Raji (cell line): ENCODE measurements around the gene TMEM176A.

Experiments used
- POLR2A ChIP-seq: IDR thresholded peaks from 2 replicates; pipeline ENCODE4 v1.6.1; 2011; ENCODE audit warnings: low read depth, low read length, control low read depth; ENCODE audit not compliant: insufficient read depth

Gene TMEM176A

DNA sequence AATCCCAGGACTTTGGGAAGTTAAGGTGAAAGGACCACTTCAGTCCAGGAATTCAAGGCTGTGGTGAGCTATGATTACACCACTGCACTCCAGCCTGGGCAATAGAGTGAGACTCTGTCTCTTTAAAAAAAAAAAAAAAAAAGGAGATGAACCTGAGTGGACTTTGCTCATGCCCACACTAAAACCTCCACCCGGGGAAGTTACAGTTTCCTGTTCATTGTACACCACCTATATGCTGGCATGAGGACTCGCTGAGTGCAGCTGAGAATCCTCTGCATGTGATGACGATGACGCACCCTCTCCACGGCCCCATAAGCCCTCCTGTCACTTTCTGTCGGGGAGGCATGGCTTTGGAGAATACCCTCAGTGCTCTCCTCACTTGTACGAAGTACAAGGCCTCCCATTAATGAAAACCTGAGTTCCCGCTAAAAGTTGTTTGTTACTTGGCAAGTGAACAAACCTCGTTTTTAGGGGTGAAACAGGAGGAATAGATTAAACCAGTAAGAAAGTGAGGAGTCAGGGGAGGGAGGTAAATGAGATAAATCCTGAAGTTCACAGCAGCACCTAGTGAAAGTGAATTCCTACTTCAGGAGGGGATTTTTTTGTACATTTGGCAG lies 16.3 kb upstream of the TMEM176A start:
- no peak for TF ChIP-seq POLR2A

DNA sequence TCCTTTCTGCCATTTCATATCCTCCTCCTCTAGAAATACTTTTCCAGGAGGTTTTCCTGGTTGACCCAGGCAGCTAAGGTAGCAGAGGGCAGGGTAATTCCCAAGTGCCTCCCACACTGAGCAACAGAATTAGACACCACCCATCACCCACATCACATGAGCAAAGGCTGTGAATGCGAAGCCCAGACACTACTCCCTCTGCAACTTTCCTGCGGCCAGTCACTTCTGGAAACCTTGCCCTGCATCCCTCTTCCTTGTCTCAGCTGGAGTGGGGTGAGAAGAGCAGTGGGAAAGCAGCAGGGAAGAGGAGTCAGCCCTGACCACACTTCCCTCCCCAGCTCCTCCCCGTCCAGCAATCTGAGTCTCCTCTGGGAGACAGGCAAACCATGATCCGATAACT lies 15.6 kb upstream of the TMEM176A start:
- TF ChIP-seq POLR2A: no peak

DNA sequence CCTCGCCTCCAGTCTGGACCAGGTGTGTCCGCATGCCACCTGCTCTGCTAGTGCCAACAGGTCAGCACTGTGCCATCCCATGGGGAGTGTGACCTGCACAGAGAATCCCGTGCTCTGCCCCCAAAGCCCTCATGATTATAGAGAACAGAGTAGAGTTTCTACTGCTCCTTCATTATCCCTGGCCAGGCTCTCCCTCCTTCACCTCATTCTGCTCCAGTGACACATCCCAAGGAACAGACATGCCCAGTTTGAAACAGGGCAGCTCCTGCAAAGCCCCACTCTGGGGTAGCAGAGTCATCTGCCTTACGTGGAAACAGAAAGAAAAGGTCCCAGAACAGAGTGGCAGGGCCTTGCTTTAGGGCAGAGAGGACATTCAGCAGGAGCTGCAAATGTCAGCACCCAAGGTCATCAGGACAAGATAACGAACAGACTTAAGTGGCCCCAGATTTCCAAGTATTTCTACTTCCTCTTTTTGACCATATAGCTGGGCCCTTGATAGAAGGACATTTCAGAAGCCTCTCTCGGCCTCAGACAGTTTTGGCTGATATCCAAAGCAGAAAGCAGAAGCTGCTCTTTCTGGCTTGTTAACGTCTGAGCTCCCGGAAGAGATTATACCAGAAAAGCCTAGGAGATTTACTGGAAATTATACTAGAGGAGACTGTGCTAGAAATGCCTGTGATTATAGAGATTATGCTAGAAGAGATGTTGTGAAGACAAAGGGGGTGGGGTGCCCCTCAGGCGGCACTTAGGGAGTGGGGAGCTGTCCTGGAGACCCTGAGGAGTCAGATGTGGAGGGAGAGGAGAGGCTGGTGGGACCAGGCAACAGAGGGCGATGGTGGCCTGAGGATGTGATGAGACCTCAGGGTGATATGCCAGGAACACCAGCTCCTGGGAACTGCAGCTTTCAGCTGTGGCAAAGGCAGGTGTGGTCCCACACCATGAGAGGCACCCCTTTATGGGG lies 13.0 kb upstream of the TMEM176A start:
- TF ChIP-seq POLR2A: no peak

DNA sequence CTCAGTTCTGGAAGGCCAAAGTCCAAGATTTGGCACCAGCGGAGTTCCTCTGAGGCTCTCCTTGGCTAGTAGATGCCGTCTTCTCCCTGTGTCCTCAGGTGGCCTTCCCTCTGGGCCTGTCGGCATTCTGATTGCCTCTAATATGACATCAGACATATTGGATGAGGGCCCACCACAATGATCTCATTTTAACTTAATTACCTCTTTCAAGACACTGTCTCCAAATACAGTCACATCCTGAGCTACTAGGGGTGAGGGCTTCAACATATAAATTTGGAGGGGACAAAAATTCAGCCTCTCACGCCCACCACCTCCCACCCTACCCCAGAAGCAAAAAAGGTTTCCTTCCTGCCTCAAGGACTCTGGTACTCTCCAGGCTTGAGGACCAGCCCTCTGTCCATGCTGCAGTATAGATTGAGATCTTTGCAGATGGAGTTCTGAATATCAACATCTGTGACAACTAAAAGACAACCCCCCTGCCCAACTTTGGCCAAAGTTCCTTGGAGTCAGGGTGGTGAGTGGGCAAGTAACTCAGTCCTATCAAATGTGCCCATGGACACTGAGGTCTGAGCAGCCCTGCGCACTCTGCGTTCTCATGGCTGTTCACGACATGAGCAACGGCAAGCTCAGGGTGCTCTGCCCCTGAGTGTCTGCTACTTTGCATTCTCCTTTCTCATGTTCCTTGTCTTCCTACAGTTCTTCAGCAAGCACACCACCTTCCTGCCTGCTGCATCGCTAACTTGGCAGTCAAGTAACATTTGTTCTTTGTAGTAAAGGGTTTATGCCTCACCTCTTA lies 11.9 kb upstream of the TMEM176A start:
- TF ChIP-seq POLR2A: no peak

DNA sequence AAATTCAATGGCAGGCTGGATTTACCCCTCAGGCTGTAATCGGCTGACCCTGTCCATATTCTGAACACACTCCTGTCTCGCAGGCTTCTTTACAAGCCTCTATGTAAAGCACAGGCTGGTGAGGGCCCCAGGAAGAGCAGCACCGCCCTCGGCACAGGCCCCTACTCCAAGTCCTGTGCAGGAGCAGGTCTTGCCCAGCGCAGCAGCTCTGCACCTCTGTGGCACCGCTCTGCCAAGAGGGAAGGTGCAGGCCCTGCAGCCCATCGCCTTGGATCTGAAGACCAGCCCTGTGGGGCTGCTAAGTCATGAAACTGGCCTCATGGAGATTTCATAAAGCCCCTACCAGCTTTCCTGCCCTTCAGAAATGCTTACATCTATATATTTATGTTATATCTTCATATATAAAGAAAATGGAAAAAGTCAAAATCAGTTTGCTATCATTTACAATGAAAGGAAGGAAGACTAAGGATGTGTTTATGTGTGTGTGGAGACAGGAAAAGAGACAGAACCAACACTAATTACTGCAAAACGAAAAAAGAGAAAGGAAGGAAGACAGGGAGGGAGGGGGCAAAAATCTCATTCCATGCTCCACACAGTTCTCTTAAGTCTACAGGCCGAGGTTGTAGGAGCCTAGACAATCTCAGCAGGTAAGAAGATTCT lies 10.0 kb upstream of the TMEM176A start:
- no peak for TF ChIP-seq POLR2A

DNA sequence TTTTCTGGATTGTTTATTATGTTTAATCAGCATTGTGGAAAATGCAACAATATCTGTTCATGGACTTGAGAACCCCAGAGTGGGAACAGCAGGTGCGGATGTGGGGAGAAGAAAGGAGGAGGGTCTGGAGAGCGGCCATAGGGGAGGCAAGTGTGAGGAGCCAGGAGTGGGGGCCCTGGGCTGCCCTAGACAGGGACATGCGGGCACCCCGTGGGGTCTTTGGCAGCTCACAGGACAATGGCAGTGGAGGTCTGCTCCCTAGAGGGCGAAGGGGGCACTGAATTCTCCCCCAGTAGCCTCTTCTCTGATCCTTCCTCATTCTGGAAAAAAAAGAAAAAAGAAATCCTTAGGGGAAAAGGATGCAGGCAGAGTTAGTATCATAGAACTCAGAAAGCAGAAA lies 9.3 kb upstream of the TMEM176A start:
- no peak for TF ChIP-seq POLR2A

DNA sequence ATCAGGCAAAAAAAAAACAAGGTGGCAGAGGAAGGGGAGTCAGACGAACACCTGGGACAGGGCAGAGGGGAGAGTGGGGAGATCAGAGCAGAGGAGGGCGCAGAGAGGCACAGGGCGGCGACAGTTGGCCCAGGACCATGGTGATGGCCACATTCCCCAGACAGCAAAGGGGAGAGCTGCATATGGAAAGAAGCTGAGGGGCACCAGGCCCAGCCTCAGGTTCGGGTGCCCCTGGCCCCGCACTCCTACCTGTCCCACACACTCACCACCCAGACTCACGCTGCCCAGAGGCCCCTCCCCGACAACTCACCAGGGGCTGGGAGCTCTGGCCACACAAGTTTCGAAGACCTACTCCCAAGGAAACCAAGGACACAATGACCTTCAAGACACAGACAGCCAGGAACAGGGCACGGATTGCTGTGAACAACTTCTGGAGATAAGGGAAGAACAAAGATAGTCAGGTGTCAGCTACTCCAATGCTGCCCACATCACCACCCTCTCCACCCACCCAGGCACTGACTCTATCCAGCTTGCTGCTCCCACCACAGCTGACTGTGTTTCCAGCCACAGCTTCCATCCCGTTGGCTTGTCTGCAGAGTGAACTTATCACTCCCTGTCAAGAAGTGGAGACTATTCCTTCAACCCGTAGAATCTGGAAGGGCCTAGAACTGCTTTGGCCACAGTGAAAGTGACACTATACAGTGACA lies 8.7 kb upstream of the TMEM176A start:
- TF ChIP-seq POLR2A: no peak

DNA sequence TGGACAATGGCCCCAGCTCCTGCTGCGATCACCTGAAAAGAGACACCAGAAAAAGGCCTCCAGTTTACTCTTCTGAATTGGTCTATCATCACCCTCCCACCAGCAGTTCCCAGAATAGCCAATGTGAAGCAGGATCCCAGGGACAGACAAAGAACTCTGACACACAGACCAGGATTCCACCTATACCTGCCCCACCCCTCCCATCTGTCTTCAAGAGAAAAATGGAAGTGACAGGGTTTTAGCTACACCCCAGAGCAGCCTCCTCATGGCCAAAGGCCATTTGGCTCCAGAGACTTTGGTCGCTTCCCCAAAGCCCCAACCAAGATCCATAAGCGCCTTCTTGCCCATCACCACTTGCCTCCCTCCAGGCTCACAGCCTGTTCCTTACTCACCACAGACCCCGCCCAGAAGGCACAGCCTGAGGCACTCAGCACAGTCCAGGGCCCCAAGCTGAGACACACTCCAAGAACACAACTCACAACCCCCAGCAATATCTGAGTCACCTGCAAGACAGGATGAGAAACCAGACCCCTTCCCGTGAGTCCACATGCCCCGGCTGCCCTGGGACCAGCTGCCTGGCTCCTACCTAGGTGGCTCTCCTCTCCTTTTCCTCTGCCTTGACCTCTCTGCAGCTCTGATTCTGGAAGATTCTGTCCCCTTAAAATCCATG lies 6.9 kb upstream of the TMEM176A start:
- TF ChIP-seq POLR2A: no peak

DNA sequence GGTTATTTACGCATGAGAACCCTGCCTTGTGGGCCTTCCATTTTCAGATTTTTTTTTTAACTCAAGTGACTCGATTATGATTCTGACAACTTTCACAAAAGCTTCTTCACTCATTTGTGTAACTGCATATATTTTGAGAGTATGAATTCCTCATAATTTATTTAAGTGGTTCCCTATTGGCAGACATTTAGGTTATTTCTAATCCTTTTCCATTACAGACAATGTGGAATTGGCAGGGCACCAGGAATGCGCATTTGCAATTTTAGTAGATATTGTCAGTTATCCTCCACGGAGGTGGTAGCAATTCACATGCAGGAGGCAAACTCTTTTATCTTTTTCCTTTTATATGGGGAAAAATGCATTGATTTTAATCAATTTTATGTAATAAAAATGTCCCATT lies 2.9 kb upstream of the TMEM176A start:
- TF ChIP-seq POLR2A: no peak

DNA sequence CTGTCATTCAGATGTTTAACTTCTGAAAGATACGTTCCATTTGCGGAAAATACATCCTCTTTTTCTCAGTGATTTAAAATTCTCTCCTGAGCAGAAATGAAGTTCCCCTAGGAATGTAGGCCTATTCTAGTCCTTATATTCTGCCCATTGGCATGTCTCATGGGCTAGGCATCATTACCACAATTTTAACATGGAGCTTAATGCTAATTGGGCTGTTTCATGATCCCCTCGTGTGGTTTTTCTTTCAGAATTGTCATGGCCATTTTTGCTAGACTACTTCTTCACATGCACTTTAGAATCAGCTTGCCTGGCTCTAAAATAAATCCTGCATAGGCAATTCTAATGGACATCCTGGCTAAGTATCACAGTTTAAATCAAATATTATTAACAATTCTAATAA lies 1.4 kb upstream of the TMEM176A start:
- no peak for TF ChIP-seq POLR2A

DNA sequence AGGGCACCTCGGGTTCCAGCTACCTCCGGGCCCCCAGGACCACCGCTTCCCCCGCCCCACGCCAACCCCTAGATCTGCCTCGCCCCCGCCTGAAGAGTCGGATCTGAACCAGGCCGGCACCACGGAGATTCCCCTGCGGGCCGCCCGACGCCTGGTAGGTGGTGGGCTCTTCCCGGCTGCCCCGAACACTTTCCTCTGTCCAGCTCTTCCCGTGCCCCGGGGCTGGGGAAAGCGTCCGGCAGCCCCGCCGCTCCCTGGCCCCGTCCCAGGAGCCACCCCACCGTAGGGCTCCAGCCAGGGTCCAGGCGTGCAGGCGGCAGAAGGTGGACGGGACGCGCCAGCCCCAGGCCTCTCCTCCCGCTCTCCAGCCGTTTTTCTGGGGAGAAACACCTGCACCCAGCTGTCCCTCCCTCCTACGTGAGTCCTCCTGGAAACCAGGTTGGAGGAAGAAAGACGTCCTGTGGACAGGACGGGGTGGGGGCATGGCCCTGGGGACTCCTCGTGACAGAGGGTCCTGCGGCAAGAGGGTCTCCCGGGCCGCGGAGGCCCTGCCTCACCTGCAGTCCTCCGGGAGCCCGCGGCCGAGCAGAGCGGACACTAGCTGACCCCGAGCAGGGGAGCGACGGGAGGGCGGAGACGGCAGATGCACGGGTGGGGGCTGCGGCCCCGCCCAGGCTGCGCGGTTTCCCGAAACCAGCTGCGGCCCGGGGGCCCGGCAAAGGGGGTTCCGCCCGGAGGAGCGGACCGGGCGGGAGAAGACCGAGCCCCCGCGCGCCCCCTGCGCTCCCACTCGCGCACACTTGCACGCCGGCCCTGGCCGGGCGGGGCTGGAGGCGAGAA lies 608 bp upstream of the TMEM176A start, which contains the start of gene TMEM176B:
TSS of gene TMEM176B (minus strand) at position 624 of the 840 bp plus-strand sequence. CDS start 3,795 bp downstream, outside the sequence.
- no peak for TF ChIP-seq POLR2A

DNA sequence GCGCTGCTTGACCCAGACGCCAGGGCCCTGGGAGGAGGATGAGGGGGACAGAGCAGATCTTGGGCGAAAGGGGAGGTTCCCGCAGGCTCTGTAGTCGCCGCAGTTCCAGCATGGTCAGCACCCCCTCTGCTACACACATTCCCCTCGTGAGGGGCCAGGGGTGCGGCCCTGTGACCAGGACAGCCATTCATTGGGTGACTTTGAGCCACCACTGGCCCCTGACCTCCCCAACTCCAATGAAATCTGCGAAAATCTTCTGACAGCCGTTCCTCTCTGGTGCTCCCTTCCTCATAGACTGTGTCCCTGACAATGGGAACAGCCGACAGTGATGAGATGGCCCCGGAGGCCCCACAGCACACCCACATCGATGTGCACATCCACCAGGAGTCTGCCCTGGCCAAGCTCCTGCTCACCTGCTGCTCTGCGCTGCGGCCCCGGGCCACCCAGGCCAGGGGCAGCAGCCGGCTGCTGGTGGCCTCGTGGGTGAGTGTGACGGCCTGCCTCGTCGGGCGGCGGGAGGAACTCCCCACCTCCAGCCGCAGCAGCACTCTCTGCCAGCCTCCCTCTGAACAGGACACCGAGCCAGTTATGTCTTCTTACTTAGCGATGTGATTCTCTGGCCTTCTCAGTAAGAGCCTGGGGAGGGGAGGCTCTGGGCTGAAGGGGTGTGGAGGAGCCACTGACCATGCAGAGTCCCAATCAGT lies 825 bp downstream of the TMEM176A start:
- no peak for TF ChIP-seq POLR2A
